Activated T-cell treated with anti-CD3 and anti-CD28 coated beads for 48 hours (primary cell): ENCODE results near the gene PKN1.

Source experiments
- DNase-seq: peaks from one replicate; pipeline ENCODE4 v3.0.0-alpha.2; 2020; ENCODE audit warnings: low read depth

The PKN1 gene

GRCh38 chr19:14515501-14516047, 82.5 kb downstream of the PKN1 start:
- no peak for DNase-seq

GRCh38 chr19:14516048-14516534, 83.0 kb downstream of the PKN1 start:
- no peak for DNase-seq

- no peak for DNase-seq
Measured at GRCh38 chr19:14516746-14517438, 83.8 kb downstream of the PKN1 start.

GRCh38 chr19:14517446-14517839, 84.3 kb downstream of the PKN1 start:
- DNase-seq, result no peak

DNA sequence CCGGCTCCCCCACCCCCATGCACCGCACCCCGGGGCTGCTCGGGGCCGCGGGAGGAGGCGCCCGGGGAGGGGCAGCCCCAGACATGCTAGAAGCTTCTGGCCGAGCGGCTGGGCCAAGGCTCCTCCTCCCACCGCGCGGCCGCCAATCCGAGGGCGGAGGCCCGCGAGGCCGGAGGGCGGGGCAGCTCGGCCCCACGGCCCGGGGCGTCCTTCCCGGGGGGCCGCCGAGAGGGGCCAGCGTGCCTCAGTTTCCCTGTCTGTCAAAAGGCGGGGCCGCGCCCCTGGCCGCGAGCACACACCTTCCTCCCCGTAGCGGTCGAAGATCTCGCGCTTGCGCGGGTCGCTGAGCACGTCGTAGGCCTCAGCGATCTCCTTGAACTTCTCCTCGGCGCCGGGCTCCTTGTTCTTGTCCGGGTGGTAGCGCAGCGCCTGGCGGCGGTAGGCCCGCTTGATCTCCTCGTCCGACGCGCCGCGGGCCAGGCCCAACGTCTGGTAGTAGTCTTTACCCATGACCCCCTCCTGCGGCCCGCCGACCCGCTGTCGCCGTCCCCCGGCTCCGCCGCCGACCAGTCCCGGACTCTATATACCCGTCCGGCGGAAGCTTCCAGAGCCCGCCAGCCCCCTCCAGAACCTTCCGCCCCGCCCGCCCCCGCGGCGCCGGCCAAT, 84.9 kb downstream of the PKN1 start, which contains the start of gene DNAJB1:
DNAJB1 (minus strand) TSS at position 558 of the 666 bp plus-strand sequence; CDS start at position 510, 48 bp downstream.
- peak; percentile 70 for DNase-seq

DNA sequence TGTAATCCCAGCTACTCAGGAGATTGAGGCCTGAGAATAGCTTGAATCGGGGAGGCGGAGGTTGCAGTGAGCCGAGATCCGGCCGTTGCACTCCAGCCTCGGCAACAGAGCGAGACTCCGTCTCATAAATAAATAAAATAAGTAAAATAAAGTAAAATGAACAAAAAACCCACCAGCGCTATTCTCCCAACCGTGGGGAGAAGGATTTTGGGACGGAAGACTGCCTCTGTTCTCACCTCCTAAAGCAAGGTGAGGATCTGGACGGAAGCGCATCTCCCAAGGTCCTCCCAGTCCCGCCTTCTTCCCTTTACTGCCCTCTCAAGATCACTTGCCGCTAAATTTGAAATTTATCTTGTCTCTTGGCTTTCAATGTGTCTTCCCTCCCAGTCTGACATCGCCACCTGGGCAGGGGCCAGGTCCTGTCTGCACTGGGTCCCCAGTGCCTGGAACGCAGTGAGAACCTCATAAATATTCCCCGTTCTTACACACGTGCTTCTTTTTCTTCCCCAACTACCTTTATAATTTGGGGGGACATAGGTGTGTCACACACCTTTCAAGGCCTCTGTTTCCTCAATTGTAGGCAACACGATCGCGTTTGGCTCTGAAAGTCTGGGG, 86.2 kb downstream of the PKN1 start:
- no peak for DNase-seq

- DNase-seq, result no peak
Measured at GRCh38 chr19:14519860-14520407, 86.8 kb downstream of the PKN1 start.

- no peak for DNase-seq
Measured at GRCh38 chr19:14520543-14520942, 87.4 kb downstream of the PKN1 start.
